Caco-2 (cell line): ENCODE measurements around the gene KCTD18. TPM values are rescaled to one million over a fixed set of nuclear protein-coding genes. Genes with fewer than 3 reads are reported as not detected.

Experiments used
- BruUV-seq: library from RNA; stranded (reverse); fragments of 400-500 nt; replicated peaks from 2 replicates; lab custom pipeline; 2021; lab: Mats Ljungman, UMichigan
- CTCF ChIA-PET: fragments of 300-600 bp; sonication (Branson Sonifier 250); formaldehyde crosslinking; loops from one replicate; lab custom pipeline; 2022; ENCODE audit warnings: antibody characterized with exemption; lab: Charles Lee
- POLR2A ChIA-PET: fragments of 300-600 bp; sonication (Branson Sonifier 250); formaldehyde crosslinking; loops from one replicate; lab custom pipeline; 2022; ENCODE audit warnings: antibody characterized with exemption; lab: Charles Lee
- DNase-seq, 2 experiments: peaks; one replicate each; pipeline versions ENCODE4 v3.0.0 to v3.0.0-alpha.2; 2020 to 2022
- H3K27me3 ChIP-seq: replicated peaks from 2 replicates; pipeline ENCODE4 v1.6.0; 2011; ENCODE audit warnings: low read length; ENCODE audit not compliant: control insufficient read depth, insufficient read depth
- H3K36me3 ChIP-seq: 2 replicates; pipeline ENCODE4 v1.5.1; 2011; ENCODE audit warnings: low read length; ENCODE audit not compliant: control insufficient read depth, insufficient read depth
- H3K4me1 ChIP-seq: fragments of 250-450 bp; sonication (Bioruptor Pico); 2 replicates; pipeline ENCODE4 v1.5.1; 2020; ENCODE audit warnings: mild to moderate bottlenecking
- H3K4me3 ChIP-seq: 2 replicates; pipeline ENCODE4 v1.5.1; 2011; ENCODE audit warnings: low read depth, mild to moderate bottlenecking, control low read depth, low read length
- H3K9me3 ChIP-seq: fragments of 250-450 bp; sonication (Bioruptor Pico); 2 replicates; pipeline ENCODE4 v1.5.1; 2020; ENCODE audit warnings: mild to moderate bottlenecking, moderate library complexity
- H3K27ac Mint-ChIP-seq: one replicate; pipeline ENCODE4 v1.8.0; 2022; ENCODE audit warnings: mixed read lengths; ENCODE audit not compliant: unreplicated experiment
- H3K27me3 Mint-ChIP-seq: one replicate; pipeline ENCODE4 v1.8.0; 2022; ENCODE audit warnings: mixed read lengths; ENCODE audit not compliant: insufficient read depth, unreplicated experiment
- H3K36me3 Mint-ChIP-seq: one replicate; pipeline ENCODE4 v1.8.0; 2022; ENCODE audit warnings: mild to moderate bottlenecking, mixed read lengths; ENCODE audit not compliant: insufficient read depth, unreplicated experiment
- H3K4me1 Mint-ChIP-seq: one replicate; pipeline ENCODE4 v1.8.0; 2022; ENCODE audit warnings: low read depth, mixed read lengths; ENCODE audit not compliant: unreplicated experiment
- H3K4me3 Mint-ChIP-seq: one replicate; pipeline ENCODE4 v1.8.0; 2022; ENCODE audit warnings: mild to moderate bottlenecking, moderate library complexity, mixed read lengths; ENCODE audit not compliant: unreplicated experiment
- H3K9me3 Mint-ChIP-seq: one replicate; pipeline ENCODE4 v1.8.0; 2022; ENCODE audit warnings: mixed read lengths; ENCODE audit not compliant: unreplicated experiment
- CTCF ChIP-seq, 2 experiments: fragments of 200-600 bp in 1 of 2; IDR thresholded peaks; 1 replicate in 1 of 2; 2 replicates in 1 of 2; pipeline versions ENCODE4 v1.5.1 to v1.8.0; 2011 to 2022; ENCODE audit warnings: antibody characterized with exemption in 1 of 2, control low read depth in 1 of 2, inconsistent platforms in 1 of 2, low read depth in 1 of 2, low read length in 1 of 2, mild to moderate bottlenecking in 1 of 2, moderate library complexity in 1 of 2; ENCODE audit not compliant: insufficient read depth in 1 of 2, severe bottlenecking in 1 of 2, unreplicated experiment in 1 of 2
- intact Hi-C: fragments of 100-400 bp; cut with micrococcal nuclease; formaldehyde crosslinking; loops from one replicate; pipeline ENCODE4 v1.10.0; 2022; ENCODE audit not compliant: unreplicated experiment
- total RNA-seq: library from RNA; stranded (reverse); gene quantifications from 2 replicates; pipeline ENCODE4 v1.2.3, GENCODE V29; 2022

The KCTD18 gene
- total RNA-seq, 1 experiment from 2014 or later = 8.6 TPM

GRCh38 chr2:200477667-200478131 lies 32.2 kb downstream of the KCTD18 start:
- no peak overlapping the region for H3K27ac Mint-ChIP-seq
- TF ChIP-seq CTCF (IDR thresholded peaks at IDR 0.05; ENCODE audit: insufficient read depth in 1 of 2, low read depth in 1 of 2, low read length in 1 of 2, severe bottlenecking in 1 of 2, unreplicated experiment in 1 of 2) = no peak
- H3K9me3 Mint-ChIP-seq = no peaks in the 10 kb centered on the region
- H3K36me3 ChIP-seq = no peaks in the 10 kb centered on the region; the same call in none of the 2 replicates
- no peaks in the 10 kb centered on the region for H3K27me3 Mint-ChIP-seq
- TSS peak; percentile 82 for BruUV-seq
- H3K27me3 ChIP-seq = no peaks in the 10 kb centered on the region
- ChIA-PET POLR2A (no interaction called here), CTCF (interaction anchor here (0.6 to 1.0 kb wide), 3 partner anchors 15 to 490 kb away, joined by 3 to 4 read pairs (median 3); no protein-coding TSS in a partner anchor)
- peaks cover 20% of the 10 kb centered on the region for H3K4me1 Mint-ChIP-seq
- intact Hi-C loops = no loop called here
- H3K4me3 ChIP-seq = no peak overlapping the region
- peaks cover 85% of the 10 kb centered on the region for H3K36me3 Mint-ChIP-seq
- H3K4me3 Mint-ChIP-seq = no peak overlapping the region
- no peak for DNase-seq
- no peaks in the 10 kb centered on the region for H3K9me3 ChIP-seq
- peaks cover 32% of the 10 kb centered on the region for H3K4me1 ChIP-seq

GRCh38 chr2:200476836-200477235 lies 33.0 kb downstream of the KCTD18 start:
- POLR2A ChIA-PET = no interaction called here
- CTCF ChIA-PET = interaction anchor here (1.0 kb wide), 1 partner anchor 37 kb away, joined by 4 read pairs; no protein-coding TSS in a partner anchor
- Mint-ChIP-seq H3K4me1 (peaks cover 20% of the 10 kb centered on the region), H3K36me3 (peaks cover 91% of the 10 kb centered on the region), H3K9me3 (no peaks in the 10 kb centered on the region), H3K4me3 (no peak overlapping the region), H3K27ac (no peak overlapping the region), H3K27me3 (no peaks in the 10 kb centered on the region)
- TF ChIP-seq CTCF (IDR thresholded peaks at IDR 0.05; ENCODE audit: insufficient read depth in 1 of 2, low read depth in 1 of 2, low read length in 1 of 2, severe bottlenecking in 1 of 2, unreplicated experiment in 1 of 2) = no peak
- BruUV-seq = no TSS peak
- H3K4me3 ChIP-seq = no peak overlapping the region
- no peak for DNase-seq
- peaks cover 32% of the 10 kb centered on the region for H3K4me1 ChIP-seq
- no peaks in the 10 kb centered on the region for H3K9me3 ChIP-seq
- no peaks in the 10 kb centered on the region for H3K27me3 ChIP-seq
- peaks cover 2% of the 10 kb centered on the region for H3K36me3 ChIP-seq
- intact Hi-C loops = no loop called here

GRCh38 chr2:200475795-200476194 lies 34.1 kb downstream of the KCTD18 start:
- intact Hi-C loops = no loop called here
- H3K27me3 ChIP-seq = no peaks in the 10 kb centered on the region
- peaks cover 2% of the 10 kb centered on the region for H3K36me3 ChIP-seq
- Mint-ChIP-seq H3K4me3 (no peak overlapping the region), H3K27me3 (no peaks in the 10 kb centered on the region), H3K9me3 (no peaks in the 10 kb centered on the region), H3K36me3 (peaks cover 89% of the 10 kb centered on the region), H3K4me1 (peaks cover 20% of the 10 kb centered on the region), H3K27ac (no peak overlapping the region)
- no peaks in the 10 kb centered on the region for H3K9me3 ChIP-seq
- POLR2A ChIA-PET = no interaction called here
- CTCF ChIA-PET = no interaction called here
- H3K4me1 ChIP-seq = peaks cover 25% of the 10 kb centered on the region
- TF ChIP-seq CTCF (IDR thresholded peaks at IDR 0.05; ENCODE audit: insufficient read depth in 1 of 2, low read depth in 1 of 2, low read length in 1 of 2, severe bottlenecking in 1 of 2, unreplicated experiment in 1 of 2) = no peak
- no peak for DNase-seq
- H3K4me3 ChIP-seq = no peak overlapping the region
- no TSS peak for BruUV-seq
